HG02798 (cell line): ENCODE data around the gene SSH2.
"Not testable (repeated sequence)": the region's sequence is repeated elsewhere in the genome, so short reads cannot be mapped to it uniquely, and the experiment has no call there.

Experiments
- ATAC-seq: cut with Tn5 transposase; IDR thresholded peaks from one replicate; pipeline ENCODE4 v1.9.1; 2021; ENCODE audit warnings: mild to moderate bottlenecking; ENCODE audit not compliant: unreplicated experiment, poor library complexity

Gene SSH2

GRCh38 chr17:29930409-29931010 lies 482 bp upstream of the SSH2 start:
- no peak for ATAC-seq

GRCh38 chr17:29929006-29929532 lies 959 bp downstream of the SSH2 start:
- ATAC-seq, result no peak

GRCh38 chr17:29927546-29927945 lies 2.5 kb downstream of the SSH2 start:
- ATAC-seq, result no peak

GRCh38 chr17:29924786-29925185 lies 5.2 kb downstream of the SSH2 start:
- no peak for ATAC-seq

- ATAC-seq, result no peak
Observed at GRCh38 chr17:29918922-29919856, 10.8 kb downstream of the SSH2 start.

GRCh38 chr17:29918016-29918415 lies 12.0 kb downstream of the SSH2 start:
- ATAC-seq, result no peak

- ATAC-seq, result no peak
Observed at GRCh38 chr17:29914819-29915537, 15.1 kb downstream of the SSH2 start.

- ATAC-seq, result no peak
Observed at GRCh38 chr17:29911641-29912177, 18.3 kb downstream of the SSH2 start.

- ATAC-seq, result no peak
Observed at GRCh38 chr17:29909236-29910003, 20.6 kb downstream of the SSH2 start.

GRCh38 chr17:29906969-29907368 lies 23.1 kb downstream of the SSH2 start:
- ATAC-seq, result no peak

GRCh38 chr17:29905879-29906167 lies 24.2 kb downstream of the SSH2 start:
- ATAC-seq, result no peak

GRCh38 chr17:29905086-29905878 lies 24.7 kb downstream of the SSH2 start:
- ATAC-seq, result no peak

GRCh38 chr17:29903471-29903870 lies 26.6 kb downstream of the SSH2 start:
- no peak for ATAC-seq

- ATAC-seq, result not testable (repeated sequence)
Observed at GRCh38 chr17:29897136-29897535, 32.9 kb downstream of the SSH2 start.

- ATAC-seq, result no peak
Observed at GRCh38 chr17:29892201-29892600, 37.8 kb downstream of the SSH2 start.

GRCh38 chr17:29891131-29891530 lies 38.9 kb downstream of the SSH2 start:
- ATAC-seq, result no peak

GRCh38 chr17:29885031-29885640 lies 44.9 kb downstream of the SSH2 start:
- ATAC-seq, result no peak

GRCh38 chr17:29883497-29883896 lies 46.5 kb downstream of the SSH2 start:
- ATAC-seq, result no peak

GRCh38 chr17:29881256-29881655 lies 48.8 kb downstream of the SSH2 start:
- no peak for ATAC-seq
